Measurements from ENCODE around the gene FSD1L.
"Not testable (repeated sequence)": the region's sequence is repeated elsewhere in the genome, so short reads cannot be mapped to it uniquely, and the experiment has no call there.

FSD1L gene

GRCh38 chr9:105579952-105580351 is 132.1 kb downstream of the FSD1L start:
- not testable (repeated sequence) for DNase-seq

- not testable (repeated sequence) for DNase-seq
These were observed 133.7 kb downstream of the FSD1L start for GRCh38 chr9:105581550-105581949.

GRCh38 chr9:105593145-105593544 is 145.3 kb downstream of the FSD1L start:
- DNase-seq, result no peak
